ENCODE data around the gene FN3KRP.
A peak's percentile ranks its signal among the peaks of the same experiment; 100 is the strongest.
"Not testable (repeated sequence)": the region's sequence is repeated elsewhere in the genome, so short reads cannot be mapped to it uniquely, and the experiment has no call there.

The FN3KRP gene

GRCh38 chr17:82767041-82767754 lies 50.7 kb downstream of the FN3KRP start:
- intact Hi-C loops (cut with DNase I) = loop anchor here (1.0 kb wide), 1 partner anchor 99 kb away; no protein-coding TSS in a partner anchor
- DNase-seq = peak in 8 of 10 donors; percentile 48 to 91 (median 72)

GRCh38 chr17:82769041-82769440 lies 52.5 kb downstream of the FN3KRP start:
- DNase-seq = peak in 1 of 10 donors; percentile 69
- intact Hi-C loops (cut with DNase I) = no loop called here

GRCh38 chr17:82772026-82772425 lies 55.5 kb downstream of the FN3KRP start:
- peak in 1 of 10 donors; percentile 39 for DNase-seq
- intact Hi-C loops (cut with DNase I) = no loop called here

- peak in 2 of 10 donors; percentile 37 to 46 for DNase-seq
- intact Hi-C loops (cut with DNase I) = not testable (repeated sequence)
Observed at GRCh38 chr17:82774456-82774855, 58.0 kb downstream of the FN3KRP start.

DNA sequence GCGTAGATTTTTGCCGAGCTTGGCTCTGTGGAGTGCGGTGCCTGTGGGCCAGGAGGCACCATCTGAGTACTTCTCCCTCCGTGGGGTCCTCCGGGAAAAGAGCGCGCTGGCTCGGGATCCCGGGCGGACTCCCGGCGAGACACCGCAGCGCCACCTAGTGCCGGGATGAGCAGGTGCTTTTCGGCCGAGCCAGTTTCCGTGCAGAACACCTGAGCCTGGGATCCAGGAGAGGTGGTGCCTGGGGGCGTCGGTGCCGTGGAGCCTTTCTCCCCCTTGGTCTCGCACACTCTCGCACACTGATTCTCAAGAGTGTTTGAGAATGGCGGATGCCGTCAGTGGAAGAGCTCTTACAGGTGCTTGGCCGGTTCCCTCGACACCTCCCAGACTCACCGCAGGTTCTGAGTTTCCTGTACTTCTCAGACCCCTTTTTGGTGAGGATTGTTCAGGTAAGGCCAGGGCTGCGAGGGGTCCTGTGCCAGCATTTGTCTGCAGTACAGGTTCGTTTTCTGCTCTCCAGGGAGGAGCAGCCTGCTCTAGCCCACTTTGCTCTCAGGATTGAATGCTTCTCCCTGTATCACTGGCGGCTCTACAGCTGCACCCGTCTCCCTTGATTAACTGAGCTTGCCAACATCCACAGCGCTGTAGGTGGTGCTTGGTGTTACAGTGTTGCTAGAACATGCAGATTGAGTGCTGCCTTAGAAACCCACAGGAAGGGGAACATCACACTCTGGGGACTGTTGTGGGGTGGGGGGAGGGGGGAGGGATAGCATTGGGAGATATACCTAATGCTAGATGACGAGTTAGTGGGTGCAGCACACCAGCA lies 58.7 kb downstream of the FN3KRP start:
- intact Hi-C loops (cut with DNase I) = no loop called here
- DNase-seq = peak; percentile 49 to 96 (median 74)

- DNase-seq = peak in 2 of 10 donors; percentile 40 to 47
- intact Hi-C loops (cut with DNase I) = no loop called here
Observed at GRCh38 chr17:82776454-82776853, 59.9 kb downstream of the FN3KRP start.

All from posterior cingulate gyrus (tissue), 11 donors.